ENCODE data around the gene ITCH.

DNA sequence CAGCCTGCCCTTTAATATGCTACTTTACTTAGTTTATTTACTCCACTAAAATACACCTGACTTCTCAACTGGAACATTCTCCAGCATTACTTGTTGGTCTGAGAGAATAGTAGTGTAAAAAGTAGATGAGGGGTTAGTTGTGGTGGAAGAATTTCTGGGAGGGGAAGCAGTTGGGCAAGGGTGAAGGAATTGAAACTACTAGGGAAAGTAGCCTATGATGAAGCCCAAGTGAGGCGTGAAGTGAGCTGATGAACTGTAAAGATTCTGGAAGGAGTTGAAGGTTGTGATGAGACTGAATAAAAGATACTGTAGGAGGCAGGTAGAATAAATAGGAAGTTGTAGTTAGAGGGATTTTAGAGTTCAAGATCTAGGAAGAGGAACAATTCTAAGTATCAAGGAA, 72.5 kb downstream of the ITCH start:
- no peak for TF ChIP-seq EP300 (IDR thresholded peaks at IDR 0.05)
- no peak for TF ChIP-seq CTCF (IDR thresholded peaks at IDR 0.05)

All from ovary (tissue), 3 donors.